Measurements from ENCODE around the gene FBRSL1.

Gene FBRSL1

GRCh38 chr12:132541200-132541599 lies 51.2 kb downstream of the FBRSL1 start:
- DNase-seq (ENCODE audit: low read depth in 2 of 2), result no peak

- no peak for DNase-seq (ENCODE audit: low read depth in 2 of 2)
Measured at GRCh38 chr12:132541996-132542395, 52.0 kb downstream of the FBRSL1 start.

- DNase-seq (ENCODE audit: low read depth in 2 of 2), result no peak
Measured at GRCh38 chr12:132542661-132543060, 52.7 kb downstream of the FBRSL1 start.

GRCh38 chr12:132543298-132544079 lies 53.5 kb downstream of the FBRSL1 start:
- no peak for DNase-seq (ENCODE audit: low read depth in 2 of 2)

GRCh38 chr12:132544080-132544397 lies 54.1 kb downstream of the FBRSL1 start:
- DNase-seq (ENCODE audit: low read depth in 2 of 2), result no peak

GRCh38 chr12:132544498-132544897 lies 54.5 kb downstream of the FBRSL1 start:
- DNase-seq (ENCODE audit: low read depth in 2 of 2), result no peak

GRCh38 chr12:132545164-132545953 lies 55.4 kb downstream of the FBRSL1 start:
- DNase-seq (ENCODE audit: low read depth in 2 of 2), result no peak

- DNase-seq (ENCODE audit: low read depth in 2 of 2), result no peak
Measured at GRCh38 chr12:132545955-132546354, 56.0 kb downstream of the FBRSL1 start.

- DNase-seq (ENCODE audit: low read depth in 2 of 2), result no peak
Measured at GRCh38 chr12:132546647-132547046, 56.7 kb downstream of the FBRSL1 start.

- DNase-seq (ENCODE audit: low read depth in 2 of 2), result no peak
Measured at GRCh38 chr12:132547205-132547740, 57.3 kb downstream of the FBRSL1 start.

- no peak for DNase-seq (ENCODE audit: low read depth in 2 of 2)
Measured at GRCh38 chr12:132548430-132549058, 58.6 kb downstream of the FBRSL1 start.

- DNase-seq (ENCODE audit: low read depth in 2 of 2), result no peak
Measured at GRCh38 chr12:132549059-132549458, 59.1 kb downstream of the FBRSL1 start.

- DNase-seq (ENCODE audit: low read depth in 2 of 2), result no peak
Measured at GRCh38 chr12:132550014-132550802, 60.3 kb downstream of the FBRSL1 start.

- no peak for DNase-seq (ENCODE audit: low read depth in 2 of 2)
Measured at GRCh38 chr12:132550830-132551640, 61.1 kb downstream of the FBRSL1 start.

- no peak for DNase-seq (ENCODE audit: low read depth in 2 of 2)
Measured at GRCh38 chr12:132551641-132552031, 61.7 kb downstream of the FBRSL1 start.

- DNase-seq (ENCODE audit: low read depth in 2 of 2), result no peak
Measured at GRCh38 chr12:132554845-132555630, 65.1 kb downstream of the FBRSL1 start.

GRCh38 chr12:132555686-132556085 lies 65.7 kb downstream of the FBRSL1 start:
- DNase-seq (ENCODE audit: low read depth in 2 of 2), result no peak

- no peak for DNase-seq (ENCODE audit: low read depth in 2 of 2)
Measured at GRCh38 chr12:132556216-132556615, 66.3 kb downstream of the FBRSL1 start.

- DNase-seq (ENCODE audit: low read depth in 2 of 2), result no peak
Measured at GRCh38 chr12:132556801-132557200, 66.8 kb downstream of the FBRSL1 start.
